GM10847 (cell line): Measurements from ENCODE around the gene SH3RF2.

Experiments used
- POLR2A ChIP-seq: IDR thresholded peaks from 2 replicates; pipeline ENCODE4 v1.6.1; 2011; ENCODE audit not compliant: insufficient read length; ENCODE audit errors: extremely low read depth

SH3RF2 gene

GRCh38 chr5:145915970-145916638 is 20.3 kb upstream of the SH3RF2 start:
- no peak for TF ChIP-seq POLR2A

GRCh38 chr5:145917288-145917687 is 19.1 kb upstream of the SH3RF2 start:
- no peak for TF ChIP-seq POLR2A

GRCh38 chr5:145918397-145918796 is 18.0 kb upstream of the SH3RF2 start:
- no peak for TF ChIP-seq POLR2A

- no peak for TF ChIP-seq POLR2A
These were observed 17.0 kb upstream of the SH3RF2 start for GRCh38 chr5:145919413-145919812.

GRCh38 chr5:145920542-145921210 is 15.7 kb upstream of the SH3RF2 start:
- TF ChIP-seq POLR2A, result no peak

- TF ChIP-seq POLR2A, result no peak
These were observed 15.2 kb upstream of the SH3RF2 start for GRCh38 chr5:145921211-145921610.

- TF ChIP-seq POLR2A, result no peak
These were observed 14.3 kb upstream of the SH3RF2 start for GRCh38 chr5:145922059-145922458.

GRCh38 chr5:145923405-145923804 is 13.0 kb upstream of the SH3RF2 start:
- TF ChIP-seq POLR2A, result no peak

- no peak for TF ChIP-seq POLR2A
These were observed 11.5 kb upstream of the SH3RF2 start for GRCh38 chr5:145924849-145925248.

- no peak for TF ChIP-seq POLR2A
These were observed 11.0 kb upstream of the SH3RF2 start for GRCh38 chr5:145925353-145925752.

GRCh38 chr5:145925803-145926202 is 10.6 kb upstream of the SH3RF2 start:
- TF ChIP-seq POLR2A, result no peak

GRCh38 chr5:145931718-145932117 is 4.7 kb upstream of the SH3RF2 start:
- TF ChIP-seq POLR2A, result no peak

GRCh38 chr5:145934276-145934675 is 2.1 kb upstream of the SH3RF2 start:
- no peak for TF ChIP-seq POLR2A

- TF ChIP-seq POLR2A, result no peak
These were observed 1.3 kb downstream of the SH3RF2 start for GRCh38 chr5:145937432-145938250.

- no peak for TF ChIP-seq POLR2A
These were observed 2.6 kb downstream of the SH3RF2 start for GRCh38 chr5:145938776-145939539.

- no peak for TF ChIP-seq POLR2A
These were observed 3.2 kb downstream of the SH3RF2 start for GRCh38 chr5:145939540-145940065.

GRCh38 chr5:145941096-145941447 is 4.7 kb downstream of the SH3RF2 start:
- no peak for TF ChIP-seq POLR2A
